GM12874 (cell line): ENCODE measurements around the gene ATG12.

Experiments used
- TF ChIP-seq, protein P1 (sequence below): IDR thresholded peaks from 2 replicates; pipeline ENCODE4 v1.5.1; 2011; ENCODE audit warnings: low read depth, mild to moderate bottlenecking, control low read depth, low read length, moderate library complexity; ENCODE audit not compliant: insufficient read depth

The ATG12 gene

DNA sequence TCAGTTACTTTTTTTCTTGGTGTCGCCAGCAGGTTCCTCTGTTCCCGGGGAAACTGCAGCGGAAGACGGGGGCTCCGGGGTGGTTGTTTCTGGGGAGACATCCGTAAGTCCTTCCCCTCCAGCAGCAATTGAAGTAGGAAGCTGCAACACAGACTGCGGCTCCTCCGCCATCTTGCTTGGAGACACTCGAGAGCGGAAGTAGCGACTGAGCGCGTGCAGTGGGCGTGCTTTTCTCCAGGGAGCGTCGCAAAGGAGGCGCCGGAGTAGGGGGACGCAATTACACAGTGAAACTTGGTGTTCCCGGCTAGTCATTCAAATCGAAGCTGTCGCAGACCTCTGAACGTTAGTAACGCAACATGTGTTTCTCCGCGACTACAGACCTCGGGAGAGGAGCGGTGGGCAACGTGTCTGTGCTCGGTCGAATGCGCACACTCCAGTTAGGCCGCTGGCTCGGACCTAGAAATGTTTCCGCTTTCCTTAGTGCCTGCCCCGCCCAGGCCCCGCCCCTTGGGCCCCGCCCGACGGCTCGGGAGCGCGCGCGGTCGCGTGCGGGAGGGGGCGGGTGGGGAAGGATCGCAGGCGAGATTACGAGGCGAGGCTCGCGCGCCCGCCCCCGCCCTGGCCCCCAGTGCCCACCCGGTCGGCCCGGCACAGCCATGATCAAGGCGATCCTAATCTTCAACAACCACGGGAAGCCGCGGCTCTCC lies at the start of gene ATG12, which contains the start of gene AP3S1:
Gene ATG12 (minus strand): TSS at position 184 of the 707 bp plus-strand sequence. CDS start 13 bp downstream, at position 171.
Gene AP3S1 (plus strand): TSS at position 554 of the 707 bp plus-strand sequence. CDS start 103 bp downstream, at position 657.
- TF ChIP-seq, protein P1, sequence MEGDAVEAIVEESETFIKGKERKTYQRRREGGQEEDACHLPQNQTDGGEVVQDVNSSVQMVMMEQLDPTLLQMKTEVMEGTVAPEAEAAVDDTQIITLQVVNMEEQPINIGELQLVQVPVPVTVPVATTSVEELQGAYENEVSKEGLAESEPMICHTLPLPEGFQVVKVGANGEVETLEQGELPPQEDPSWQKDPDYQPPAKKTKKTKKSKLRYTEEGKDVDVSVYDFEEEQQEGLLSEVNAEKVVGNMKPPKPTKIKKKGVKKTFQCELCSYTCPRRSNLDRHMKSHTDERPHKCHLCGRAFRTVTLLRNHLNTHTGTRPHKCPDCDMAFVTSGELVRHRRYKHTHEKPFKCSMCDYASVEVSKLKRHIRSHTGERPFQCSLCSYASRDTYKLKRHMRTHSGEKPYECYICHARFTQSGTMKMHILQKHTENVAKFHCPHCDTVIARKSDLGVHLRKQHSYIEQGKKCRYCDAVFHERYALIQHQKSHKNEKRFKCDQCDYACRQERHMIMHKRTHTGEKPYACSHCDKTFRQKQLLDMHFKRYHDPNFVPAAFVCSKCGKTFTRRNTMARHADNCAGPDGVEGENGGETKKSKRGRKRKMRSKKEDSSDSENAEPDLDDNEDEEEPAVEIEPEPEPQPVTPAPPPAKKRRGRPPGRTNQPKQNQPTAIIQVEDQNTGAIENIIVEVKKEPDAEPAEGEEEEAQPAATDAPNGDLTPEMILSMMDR = no peak

DNA sequence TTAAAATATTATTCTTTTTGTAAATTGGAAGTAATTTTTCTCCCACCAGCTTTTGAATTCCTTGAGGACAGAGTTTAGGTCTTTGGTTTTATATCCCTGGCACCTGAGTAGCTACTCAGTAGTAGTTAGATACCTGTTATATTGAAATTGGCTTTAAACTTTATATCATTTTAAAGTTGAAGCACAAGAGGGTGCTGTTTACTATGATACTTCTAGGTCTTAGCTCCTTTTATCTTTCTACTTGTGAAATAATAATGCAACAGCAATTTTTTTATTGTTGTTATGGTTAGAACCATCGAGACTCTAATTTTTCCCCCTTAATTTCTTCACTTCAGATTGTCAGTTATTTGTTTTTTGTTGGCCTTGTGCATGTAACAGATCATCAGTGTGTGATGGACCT lies 46.7 kb upstream of the ATG12 start:
- TF ChIP-seq, protein P1 = no peak

DNA sequence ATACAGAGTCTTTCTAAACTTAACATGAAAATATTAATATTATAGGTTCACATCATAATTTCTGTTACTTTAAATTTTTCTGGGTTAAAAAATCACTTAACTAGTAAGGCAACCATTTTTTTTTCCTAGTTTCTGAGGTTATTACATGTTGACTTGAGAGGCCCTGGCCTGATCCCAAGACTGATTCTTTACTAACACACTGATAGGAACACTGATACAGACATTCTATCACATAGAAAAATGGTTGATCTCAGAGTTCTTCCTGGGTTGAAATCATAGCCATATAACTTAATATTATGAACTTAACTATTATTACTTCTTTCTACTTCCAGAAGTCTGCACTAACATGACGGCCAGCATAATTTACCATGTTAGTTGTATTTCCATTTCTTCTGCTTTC lies 43.3 kb upstream of the ATG12 start:
- TF ChIP-seq, protein P1 = no peak

DNA sequence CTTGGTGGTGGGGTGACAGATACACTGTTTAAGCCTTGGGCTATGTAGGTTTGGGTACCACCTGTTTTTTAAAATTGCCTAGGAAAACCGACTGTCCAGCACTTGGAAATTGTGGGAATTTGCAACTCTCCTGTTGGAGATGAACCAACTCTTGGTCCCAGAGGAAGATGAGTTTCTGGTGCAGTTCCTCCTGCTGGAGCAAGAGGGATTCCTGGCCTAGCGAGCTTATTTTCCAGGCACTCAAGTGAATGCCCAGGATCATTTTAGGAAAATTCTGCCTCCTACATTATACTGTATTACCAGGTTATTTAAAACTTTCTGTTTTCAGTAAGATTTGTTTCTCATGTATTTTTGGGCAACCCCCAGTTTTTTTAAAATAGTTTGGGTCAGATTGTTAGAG lies 34.1 kb upstream of the ATG12 start:
- TF ChIP-seq, protein P1 = no peak

DNA sequence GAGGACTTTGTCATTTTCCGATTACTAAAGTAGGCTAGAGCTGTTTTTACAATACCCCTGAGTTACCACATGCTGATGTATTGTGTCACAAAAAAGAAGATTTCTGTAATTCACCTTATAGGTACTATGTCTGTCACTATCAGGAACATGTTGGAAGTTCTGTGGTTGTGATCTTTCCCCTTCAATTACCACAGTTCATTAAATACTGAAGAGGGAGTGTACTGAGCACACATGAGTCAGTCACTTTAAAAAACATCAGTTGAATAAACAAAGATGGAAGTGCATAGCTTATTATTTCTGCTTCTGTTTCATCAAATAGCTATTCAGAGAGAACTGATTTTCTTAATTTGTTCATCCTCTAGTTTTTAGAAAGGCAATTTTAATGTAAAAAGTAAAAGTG lies 32.0 kb upstream of the ATG12 start:
- TF ChIP-seq, protein P1 = no peak

DNA sequence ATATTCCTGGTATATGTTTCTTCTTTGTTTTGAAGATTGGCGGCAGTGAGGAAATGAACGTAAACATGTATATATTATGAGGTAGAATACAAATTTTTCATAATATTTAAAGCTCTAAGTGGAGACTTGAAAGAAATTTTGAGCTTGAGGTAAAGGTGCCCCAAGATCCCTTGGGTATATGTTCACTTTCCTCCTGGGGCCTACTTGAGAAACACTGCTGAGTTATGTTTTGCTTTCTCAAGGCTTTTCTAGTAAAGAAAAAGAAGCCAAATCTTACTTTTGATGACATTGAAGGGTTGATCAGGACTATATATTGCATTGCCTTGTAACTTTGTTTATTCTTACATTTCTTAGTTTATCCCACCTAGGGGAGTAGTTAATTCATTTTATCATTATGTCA lies 31.1 kb upstream of the ATG12 start:
- TF ChIP-seq, protein P1 = no peak

DNA sequence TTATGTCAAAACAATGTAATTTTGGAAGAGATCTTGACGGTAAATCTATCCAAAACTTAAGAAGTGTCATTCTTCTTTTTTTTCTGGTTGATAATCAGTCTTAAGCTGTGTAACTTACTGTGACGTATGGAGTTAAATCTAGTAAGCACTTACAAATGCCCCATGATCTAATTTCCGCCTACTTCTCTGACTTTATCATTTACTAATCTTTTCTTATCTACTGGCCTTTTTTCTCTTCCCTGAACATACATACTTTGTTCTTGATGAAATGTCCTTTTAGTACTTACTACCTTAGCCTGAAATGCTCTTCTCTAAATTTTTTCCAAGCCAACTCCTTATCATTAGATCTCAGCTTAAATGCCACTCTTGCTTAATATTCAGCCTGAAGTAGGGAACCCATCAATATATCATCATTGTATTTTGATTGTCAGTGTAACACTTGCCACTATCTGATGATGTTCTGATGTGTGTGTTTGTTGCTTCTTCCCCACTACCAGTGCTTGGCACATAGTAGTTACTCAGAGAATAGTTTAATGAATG lies 28.0 kb upstream of the ATG12 start:
- TF ChIP-seq, protein P1 = no peak
